ENCODE measurements around the gene SFMBT1. TPM values are rescaled to one million over a fixed set of nuclear protein-coding genes. Genes with fewer than 3 reads are reported as not detected.

SFMBT1 gene
- total and polyA plus RNA-seq, 2 of the 8 experiments (the other 6 are each of a cell fraction or from before 2014, with no cell fraction given): 8.1 to 16.8 TPM

DNA sequence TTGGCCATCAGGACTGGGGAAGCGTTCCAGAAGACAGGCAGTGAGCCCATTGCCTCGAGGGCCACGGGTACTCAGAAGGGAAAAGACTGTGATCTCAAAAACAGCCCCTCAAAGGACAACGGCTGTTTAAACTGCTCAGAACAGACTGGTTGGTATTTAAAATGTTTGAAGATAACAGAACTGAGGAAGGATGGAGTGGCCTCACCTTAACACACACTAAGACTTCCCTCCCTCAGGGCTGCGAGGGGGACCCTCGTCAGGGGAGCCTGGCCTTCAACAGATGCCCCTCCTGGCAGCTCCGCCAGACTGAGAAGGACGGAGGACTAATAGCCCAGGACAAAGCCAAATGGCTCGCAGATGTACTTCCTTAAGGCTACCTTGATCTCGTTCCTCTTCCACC is 151.1 kb downstream of the SFMBT1 start:
- peaks cover 1 to 5% of the 10 kb centered on the region in 2 experiments for H4K20me1 ChIP-seq (replicated peaks in 1 of 2; ENCODE audit: control insufficient read depth in 1 of 2, insufficient read depth in 2 of 2, low read length in 2 of 2)
- H3K9ac ChIP-seq (replicated peaks in 1 of 4; ENCODE audit: extremely low read depth in 1 of 4, low read depth in 3 of 4, low read length in 3 of 4): no peak overlapping the region
- no peak overlapping the region for H2BK5ac ChIP-seq (ENCODE audit: low read depth, low read length)
- peaks cover 6% of the 10 kb centered on the region for H3K23me2 ChIP-seq (ENCODE audit: low read depth, low read length)
- H3K36me3 ChIP-seq (ENCODE audit: control insufficient read depth in 2 of 4, insufficient read depth in 4 of 4, low read length in 3 of 4): 0 out of 8 replicates have a peak, but pooled peaks cover 0 to 2% (median 0%) of the 10 kb centered on the region in 4 experiments
- H4K8ac ChIP-seq (ENCODE audit: extremely low read depth, insufficient read depth, low read length): no peak overlapping the region
- H2BK20ac ChIP-seq (ENCODE audit: low read length): no peak overlapping the region
- ChIA-PET CTCF (ENCODE audit: partially characterized antibody) (interaction anchor here (0.8 to 2.6 kb wide), 6 partner anchors 10 to 169 kb away, joined by 3 to 7 read pairs (median 5); no protein-coding TSS in a partner anchor), POLR2A (ENCODE audit: partially characterized antibody) (no interaction called here)
- 86% methylated on average over 10 of the region's 10 CpGs; no CpG with 5 or more reads in 1 of the 2 experiments for WGBS, 2 experiments (ENCODE audit: extremely low coverage in 1 of 2, insufficient coverage in 1 of 2, insufficient read length in 1 of 2, insufficient replicate concordance in 2 of 2, low coverage in 1 of 2, low lambda C conversion rate in 2 of 2, missing lambda C conversion rate in 1 of 2)
- TF ChIP-seq ASH2L (IDR thresholded peaks at IDR 0.05; ENCODE audit: low read length) (no peak), SIN3A (conservative IDR thresholded peaks at IDR 0.05 in 1 of 2, IDR thresholded peaks at IDR 0.05 in 1 of 2; ENCODE audit: low read depth in 1 of 2, low read length in 2 of 2) (no peak), HDAC2 (IDR thresholded peaks at IDR 0.05; ENCODE audit: borderline replicate concordance in 1 of 2, low read depth in 2 of 2, low read length in 2 of 2) (no peak), SUZ12 (IDR thresholded peaks at IDR 0.05; ENCODE audit: low read length) (no peak), GABPA (IDR thresholded peaks at IDR 0.05; ENCODE audit: borderline replicate concordance, insufficient read depth, low read length) (no peak), BRCA1 (IDR thresholded peaks at IDR 0.05; ENCODE audit: low read depth, low read length) (no peak), CREB1 (IDR thresholded peaks at IDR 0.05) (no peak)
- TF ChIP-seq, protein P1, sequence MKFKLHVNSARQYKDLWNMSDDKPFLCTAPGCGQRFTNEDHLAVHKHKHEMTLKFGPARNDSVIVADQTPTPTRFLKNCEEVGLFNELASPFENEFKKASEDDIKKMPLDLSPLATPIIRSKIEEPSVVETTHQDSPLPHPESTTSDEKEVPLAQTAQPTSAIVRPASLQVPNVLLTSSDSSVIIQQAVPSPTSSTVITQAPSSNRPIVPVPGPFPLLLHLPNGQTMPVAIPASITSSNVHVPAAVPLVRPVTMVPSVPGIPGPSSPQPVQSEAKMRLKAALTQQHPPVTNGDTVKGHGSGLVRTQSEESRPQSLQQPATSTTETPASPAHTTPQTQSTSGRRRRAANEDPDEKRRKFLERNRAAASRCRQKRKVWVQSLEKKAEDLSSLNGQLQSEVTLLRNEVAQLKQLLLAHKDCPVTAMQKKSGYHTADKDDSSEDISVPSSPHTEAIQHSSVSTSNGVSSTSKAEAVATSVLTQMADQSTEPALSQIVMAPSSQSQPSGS (IDR thresholded peaks at IDR 0.05; ENCODE audit: low read length): no peak
- no peak overlapping the region for H3K23ac ChIP-seq (ENCODE audit: insufficient read length)
- no peak overlapping the region for H2BK12ac ChIP-seq (ENCODE audit: low read depth, low read length)
- peaks cover 0 to 29% of the 10 kb centered on the region in 2 experiments; a peak in 2 of 4 replicates for H3K79me2 ChIP-seq (ENCODE audit: control insufficient read depth in 1 of 2, insufficient read depth in 2 of 2, low read length in 2 of 2)
- H3K4me2 ChIP-seq (ENCODE audit: insufficient read depth in 1 of 2, low read depth in 2 of 2, low read length in 2 of 2): no peak overlapping the region
- peaks cover 0 to 3% (median 1%) of the 10 kb centered on the region in 4 experiments; a peak in 2 of 7 replicates for H3K4me1 ChIP-seq (replicated peaks in 1 of 4; ENCODE audit: control insufficient read depth in 3 of 4, insufficient read depth in 4 of 4, low read length in 3 of 4)
- no peak overlapping the region for H3K4ac ChIP-seq (replicated peaks; ENCODE audit: insufficient read length, low read depth, low read length)
- no peak overlapping the region for H4K5ac ChIP-seq (ENCODE audit: insufficient read length, low read depth, low read length)
- DNase-seq (ENCODE audit: low read depth in 1 of 2, low spot score in 2 of 2) (no peak), FAIRE-seq (no peak)
- H3K4me3 ChIP-seq (ENCODE audit: extremely low read depth in 1 of 4, insufficient read depth in 2 of 4, low read depth in 3 of 4, low read length in 4 of 4): no peak overlapping the region
- H3K18ac ChIP-seq (ENCODE audit: extremely low read depth, low read length): no peak overlapping the region
- no peak overlapping the region for H2BK120ac ChIP-seq (replicated peaks; ENCODE audit: low read depth, low read length)
- no peak overlapping the region for H3K14ac ChIP-seq (ENCODE audit: insufficient read length)
- H3K56ac ChIP-seq (replicated peaks; ENCODE audit: insufficient read length, low read depth, low read length): no peak overlapping the region
- H3K9me3 ChIP-seq (ENCODE audit: insufficient read depth in 2 of 2, low read depth in 1 of 2, low read length in 1 of 2): no peaks in the 10 kb centered on the region
- no peak overlapping the region for H2AFZ ChIP-seq (ENCODE audit: low read length)
- H3K27me3 ChIP-seq (replicated peaks in 1 of 4; ENCODE audit: control insufficient read depth in 3 of 4, extremely low read depth in 1 of 4, insufficient read depth in 3 of 4, low read length in 3 of 4): no peaks in the 10 kb centered on the region
- H3K79me1 ChIP-seq (ENCODE audit: low read depth, low read length): 0 out of 2 replicates have a peak, but pooled peaks cover 2% of the 10 kb centered on the region
- no peak overlapping the region for H3K27ac ChIP-seq (ENCODE audit: low read depth, low read length)
- no peak overlapping the region for H2AK5ac ChIP-seq (ENCODE audit: low read depth, low read length)
- H2BK15ac ChIP-seq (ENCODE audit: low read length): no peak overlapping the region
- H4K91ac ChIP-seq (replicated peaks; ENCODE audit: insufficient read length, low read length): no peak overlapping the region
